Stimulated activated CD8-positive, alpha-beta memory T cell treated with anti-CD3 and anti-CD28 coated beads, Interleukin-4, amount 100 ng/mL, for 1 hour (primary cell): ENCODE results near the gene OAS3.
"Not testable (repeated sequence)": the region's sequence is repeated elsewhere in the genome, so short reads cannot be mapped to it uniquely, and the experiment has no call there.

Experiments
- DNase-seq, 2 donors: peaks; one replicate each; pipeline ENCODE4 v3.0.0-alpha.2; 2020; ENCODE audit warnings: low read depth in 2 of 2, low spot score in 1 of 2

Gene OAS3

DNA sequence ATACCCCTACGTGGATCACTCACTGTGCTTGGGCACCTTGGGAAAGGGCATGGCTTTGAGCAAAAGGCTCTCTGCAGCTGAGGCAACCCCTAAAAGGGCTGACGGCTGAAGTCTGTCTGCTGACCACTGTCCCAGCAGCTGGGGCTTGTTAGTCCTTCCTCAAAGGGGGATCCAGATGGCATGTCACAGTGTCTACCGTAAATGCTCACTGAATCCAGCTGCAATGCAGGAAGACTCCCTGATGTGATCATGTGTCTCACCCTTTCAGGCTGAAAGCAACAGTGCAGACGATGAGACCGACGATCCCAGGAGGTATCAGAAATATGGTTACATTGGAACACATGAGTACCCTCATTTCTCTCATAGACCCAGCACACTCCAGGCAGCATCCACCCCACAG, 19.2 kb upstream of the OAS3 start:
- DNase-seq = no peak

DNA sequence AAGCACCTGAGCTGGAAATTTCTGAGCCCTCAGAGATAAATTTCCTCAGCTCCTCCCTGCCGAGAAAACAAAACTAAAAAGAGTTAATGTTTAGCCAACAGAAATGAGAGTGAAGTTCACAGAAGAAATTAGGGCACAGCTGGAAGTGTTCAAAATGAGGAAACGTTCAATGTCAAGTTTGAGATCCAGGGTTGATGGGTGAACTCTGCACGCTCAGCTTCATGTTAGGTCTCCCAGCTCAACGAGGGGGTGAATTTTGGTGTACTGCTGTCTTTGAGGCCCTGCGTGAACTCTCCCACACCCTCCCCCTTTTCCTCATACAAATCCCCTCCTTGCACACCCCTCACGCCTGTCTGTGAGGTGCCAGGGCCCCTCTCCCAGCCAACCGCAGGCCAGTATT, 13.3 kb upstream of the OAS3 start:
- DNase-seq = no peak

GRCh38 chr12:112926416-112927033, 11.7 kb upstream of the OAS3 start:
- DNase-seq = not testable (repeated sequence)

- no peak for DNase-seq
These were observed 10.8 kb upstream of the OAS3 start for GRCh38 chr12:112927475-112927874.

DNA sequence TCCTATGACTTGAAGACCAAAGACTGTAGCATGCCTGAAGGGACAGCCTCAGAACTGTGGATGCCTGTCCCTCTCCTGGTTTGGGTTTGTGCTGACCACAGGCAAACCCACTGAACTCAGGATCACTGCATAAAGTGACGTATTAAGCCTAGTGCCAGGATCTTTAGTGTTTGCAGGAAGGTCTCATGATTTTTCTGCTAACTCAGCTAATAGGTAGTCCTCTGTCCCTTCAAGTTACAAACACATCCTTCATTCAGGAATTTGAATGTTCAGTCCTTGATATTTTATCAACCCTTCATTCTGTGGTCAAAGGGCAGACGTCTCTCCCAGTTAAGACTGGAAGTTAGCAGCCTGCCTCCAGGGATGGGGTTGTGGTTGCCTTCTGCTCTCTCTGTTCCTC, 10.3 kb upstream of the OAS3 start:
- no peak for DNase-seq

DNA sequence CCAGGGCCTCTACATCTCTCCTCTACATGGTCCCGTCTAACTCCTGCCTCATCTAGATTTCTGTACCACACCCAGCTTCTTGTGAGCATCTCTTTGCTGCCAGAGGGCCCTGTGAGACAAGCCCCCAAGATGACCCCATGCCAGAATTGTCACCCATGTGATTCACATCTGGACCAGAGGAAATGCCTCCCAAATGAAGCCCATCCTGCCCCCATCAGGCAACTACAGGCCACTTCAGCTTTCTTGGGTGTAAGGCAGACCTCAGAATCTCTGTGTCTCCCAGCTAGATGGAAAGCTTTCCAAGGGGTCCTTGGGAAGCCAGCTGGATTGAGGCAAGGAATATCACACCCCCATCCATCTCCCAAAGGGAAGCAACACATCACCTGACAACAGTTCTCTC, 9.3 kb upstream of the OAS3 start:
- no peak for DNase-seq

DNA sequence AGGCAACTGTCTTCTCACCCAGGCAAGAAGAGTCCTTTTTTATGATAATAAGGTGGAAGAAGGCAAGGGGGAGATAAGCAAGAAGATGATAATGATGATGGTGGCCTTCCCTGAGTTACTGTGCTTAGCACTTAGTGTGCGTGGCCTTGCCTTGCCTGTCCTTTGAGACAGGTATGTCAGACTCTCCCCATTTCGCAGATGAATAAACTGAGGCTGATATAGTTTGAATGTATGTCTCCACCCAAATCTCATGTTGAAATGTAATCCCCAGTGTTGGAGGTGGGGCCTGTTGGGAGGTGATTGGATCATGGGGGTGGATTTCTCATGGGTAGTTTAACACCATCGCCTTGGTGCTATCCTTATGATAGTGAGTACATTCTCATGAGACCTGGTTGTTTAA, 8.6 kb upstream of the OAS3 start:
- DNase-seq = no peak

GRCh38 chr12:112930350-112930749, 7.9 kb upstream of the OAS3 start:
- no peak for DNase-seq

DNA sequence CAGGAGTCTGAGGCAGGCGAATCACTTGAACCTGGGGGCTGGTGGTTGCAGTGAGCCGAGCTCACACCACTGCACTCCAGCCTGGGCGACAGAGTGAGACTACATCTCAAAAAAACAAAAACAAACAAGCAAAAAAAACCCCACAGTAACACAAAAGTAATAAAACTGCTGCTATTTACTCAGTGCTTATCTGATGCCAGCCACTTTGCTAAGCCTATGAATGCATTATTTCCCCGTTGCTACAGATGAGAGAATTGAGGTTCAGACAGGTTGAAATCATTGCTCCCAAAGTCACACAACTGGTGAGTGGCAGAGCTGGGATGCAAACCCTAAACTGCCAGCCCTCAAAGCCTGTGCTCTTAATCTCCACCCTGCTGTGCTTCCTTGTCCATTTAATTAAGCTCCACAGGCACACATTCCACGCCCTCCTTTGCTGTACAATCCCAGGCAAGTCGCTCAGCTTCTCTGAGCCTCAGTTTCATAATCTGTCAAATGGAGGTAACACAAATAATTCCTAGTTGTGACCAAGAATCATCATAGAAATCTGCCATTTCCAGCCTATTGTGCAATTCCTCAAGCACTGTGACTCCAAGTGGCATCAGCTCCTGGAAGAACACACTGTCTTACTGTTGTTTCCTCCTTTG, 5.7 kb upstream of the OAS3 start:
- no peak for DNase-seq

DNA sequence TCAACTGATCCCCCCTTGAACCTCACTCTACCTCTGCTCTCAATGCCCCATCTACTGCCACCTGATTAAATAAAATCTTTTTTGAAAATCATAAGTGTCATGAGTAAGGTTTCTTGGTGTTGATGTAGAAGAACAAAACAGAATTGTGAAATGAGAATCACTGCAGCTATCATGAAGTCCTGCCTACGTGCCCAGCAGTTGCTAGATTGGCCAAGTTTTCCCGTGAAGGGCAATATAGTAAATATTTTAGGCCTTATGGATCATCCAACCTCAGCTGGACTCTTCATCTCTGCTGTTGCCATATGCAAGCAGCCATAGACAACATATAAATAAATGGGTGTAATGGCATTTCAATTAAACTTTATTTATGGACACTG, 5.2 kb upstream of the OAS3 start:
- no peak for DNase-seq

DNA sequence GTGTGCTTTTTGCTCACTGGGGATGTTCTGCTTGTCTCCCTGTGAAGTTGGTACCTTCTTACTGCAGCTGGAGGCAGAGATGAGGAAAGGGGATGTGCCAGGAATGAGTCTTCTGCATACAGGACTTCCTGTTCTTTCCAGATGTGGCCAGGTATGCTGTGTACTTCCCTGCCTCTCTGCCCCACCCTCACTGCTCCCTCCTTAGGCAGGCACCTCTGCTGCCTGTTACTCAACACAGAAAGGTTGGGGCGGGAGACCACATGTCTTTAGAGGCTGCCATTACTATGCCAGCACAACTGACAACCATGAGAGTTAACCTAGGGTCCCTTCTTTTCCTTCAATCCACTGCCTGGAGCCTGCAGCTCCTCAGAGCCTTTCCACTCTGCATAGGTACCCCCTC, 2.0 kb upstream of the OAS3 start:
- DNase-seq = no peak

DNA sequence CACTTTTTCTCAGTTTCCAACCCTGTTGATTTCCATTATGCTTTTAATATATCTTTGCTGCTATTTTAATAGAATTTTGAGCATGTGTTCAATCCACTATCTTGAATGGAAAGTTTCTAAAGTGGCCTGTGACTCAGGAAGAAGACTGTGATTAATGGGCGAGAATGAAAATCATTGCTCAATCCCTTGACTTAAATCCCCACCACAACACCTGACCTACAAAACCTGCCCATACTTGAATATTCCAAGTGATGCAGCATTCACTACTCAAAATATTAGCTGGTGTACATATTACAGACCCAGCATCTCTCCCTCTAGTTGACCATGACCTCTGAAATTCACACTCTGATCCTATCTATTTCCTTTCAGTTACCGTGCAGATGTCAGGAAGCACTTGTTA, 1.3 kb upstream of the OAS3 start:
- no peak for DNase-seq

GRCh38 chr12:112938751-112939150, 477 bp downstream of the OAS3 start:
- DNase-seq = no peak

- no peak for DNase-seq
These were observed 1.6 kb downstream of the OAS3 start for GRCh38 chr12:112939761-112940381.

DNA sequence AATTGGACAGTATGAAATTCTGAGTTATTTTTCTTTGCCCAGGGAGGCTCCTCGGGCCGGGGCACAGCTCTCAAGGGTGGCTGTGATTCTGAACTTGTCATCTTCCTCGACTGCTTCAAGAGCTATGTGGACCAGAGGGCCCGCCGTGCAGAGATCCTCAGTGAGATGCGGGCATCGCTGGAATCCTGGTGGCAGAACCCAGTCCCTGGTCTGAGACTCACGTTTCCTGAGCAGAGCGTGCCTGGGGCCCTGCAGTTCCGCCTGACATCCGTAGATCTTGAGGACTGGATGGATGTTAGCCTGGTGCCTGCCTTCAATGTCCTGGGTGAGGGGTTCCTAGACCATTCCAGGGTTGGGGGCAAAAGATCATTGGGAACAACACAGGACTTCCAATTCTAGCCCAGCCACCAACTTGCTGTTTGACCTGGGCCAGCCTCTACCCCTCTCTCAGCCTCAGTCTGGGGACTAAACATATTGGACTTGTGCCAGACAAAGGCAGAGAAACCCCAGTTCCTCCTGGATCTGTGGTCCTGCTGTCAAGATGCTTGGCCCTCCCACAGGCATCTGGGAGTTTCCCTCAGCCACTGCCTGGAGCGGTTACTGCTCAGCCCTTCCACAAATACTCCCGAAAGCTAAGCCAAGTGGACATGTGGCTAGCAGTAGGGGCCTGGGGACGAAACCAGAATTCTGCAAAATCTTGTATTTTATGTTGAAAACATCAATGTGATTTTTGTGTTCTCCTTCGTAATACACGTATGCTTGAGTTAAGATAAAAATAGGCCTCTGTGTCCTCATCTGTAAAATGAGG, 3.5 kb downstream of the OAS3 start:
- DNase-seq = no peak

DNA sequence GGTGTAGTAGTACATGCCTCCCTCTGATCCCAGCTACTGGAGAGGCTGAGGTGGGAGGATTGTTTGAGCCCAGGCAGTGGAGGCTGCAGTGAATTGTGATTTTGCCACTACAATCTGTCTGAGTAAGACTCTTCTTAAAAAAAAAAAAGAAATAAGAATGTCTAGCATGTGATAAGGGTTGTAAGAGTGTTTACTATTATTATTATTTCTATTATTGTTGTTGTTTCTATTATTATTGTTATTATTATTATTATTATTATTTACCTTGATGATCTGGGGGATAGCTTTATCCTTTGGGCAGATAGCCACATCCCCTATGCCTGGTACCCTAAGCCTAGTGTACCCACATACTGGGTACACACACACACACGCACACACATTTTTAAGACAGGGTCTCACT, 4.3 kb downstream of the OAS3 start:
- DNase-seq = no peak

DNA sequence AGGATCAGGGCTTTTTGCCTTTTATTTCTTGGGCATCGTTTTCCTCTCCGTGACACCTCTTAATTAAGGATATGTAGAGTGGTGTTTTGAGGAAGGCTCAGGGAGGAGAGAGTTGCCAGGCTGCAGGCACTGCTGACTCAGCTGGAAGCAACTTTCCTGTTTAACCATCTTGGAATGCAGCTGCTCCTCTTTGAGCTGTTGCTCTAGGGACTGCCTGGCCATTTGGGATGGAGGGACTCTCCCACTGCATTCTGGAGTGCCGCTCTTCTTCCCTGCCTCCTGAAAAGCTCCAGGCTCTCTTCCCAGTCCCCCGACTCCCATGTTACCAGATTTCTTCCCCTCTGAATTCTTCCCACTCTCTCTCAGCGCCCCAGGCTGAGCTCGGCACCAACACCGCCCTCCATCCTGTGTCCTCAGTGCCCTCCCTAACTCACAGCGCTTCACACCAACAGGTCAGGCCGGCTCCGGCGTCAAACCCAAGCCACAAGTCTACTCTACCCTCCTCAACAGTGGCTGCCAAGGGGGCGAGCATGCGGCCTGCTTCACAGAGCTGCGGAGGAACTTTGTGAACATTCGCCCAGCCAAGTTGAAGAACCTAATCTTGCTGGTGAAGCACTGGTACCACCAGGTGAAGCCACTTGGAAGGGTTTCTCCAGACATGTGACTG, 5.9 kb downstream of the OAS3 start:
- no peak for DNase-seq

DNA sequence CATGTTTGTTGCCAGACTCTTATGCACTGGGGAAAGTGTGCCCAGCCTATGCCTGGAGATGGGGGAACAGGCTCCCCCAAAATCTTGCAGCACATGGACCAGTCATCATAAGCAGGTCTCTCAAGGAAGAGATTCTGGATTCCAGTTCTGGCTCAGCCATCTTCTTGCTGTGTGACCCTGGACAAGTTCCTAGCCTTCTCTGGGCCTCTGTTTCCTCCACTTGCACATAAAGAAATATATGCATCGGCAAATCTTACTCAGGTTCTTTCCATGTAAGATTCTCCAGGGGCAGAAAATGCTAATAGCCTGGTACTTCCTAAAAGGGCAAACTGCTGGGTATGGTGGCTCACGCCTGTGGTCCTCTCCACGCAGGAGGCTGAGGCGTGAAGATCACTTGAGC, 7.2 kb downstream of the OAS3 start:
- no peak for DNase-seq

DNA sequence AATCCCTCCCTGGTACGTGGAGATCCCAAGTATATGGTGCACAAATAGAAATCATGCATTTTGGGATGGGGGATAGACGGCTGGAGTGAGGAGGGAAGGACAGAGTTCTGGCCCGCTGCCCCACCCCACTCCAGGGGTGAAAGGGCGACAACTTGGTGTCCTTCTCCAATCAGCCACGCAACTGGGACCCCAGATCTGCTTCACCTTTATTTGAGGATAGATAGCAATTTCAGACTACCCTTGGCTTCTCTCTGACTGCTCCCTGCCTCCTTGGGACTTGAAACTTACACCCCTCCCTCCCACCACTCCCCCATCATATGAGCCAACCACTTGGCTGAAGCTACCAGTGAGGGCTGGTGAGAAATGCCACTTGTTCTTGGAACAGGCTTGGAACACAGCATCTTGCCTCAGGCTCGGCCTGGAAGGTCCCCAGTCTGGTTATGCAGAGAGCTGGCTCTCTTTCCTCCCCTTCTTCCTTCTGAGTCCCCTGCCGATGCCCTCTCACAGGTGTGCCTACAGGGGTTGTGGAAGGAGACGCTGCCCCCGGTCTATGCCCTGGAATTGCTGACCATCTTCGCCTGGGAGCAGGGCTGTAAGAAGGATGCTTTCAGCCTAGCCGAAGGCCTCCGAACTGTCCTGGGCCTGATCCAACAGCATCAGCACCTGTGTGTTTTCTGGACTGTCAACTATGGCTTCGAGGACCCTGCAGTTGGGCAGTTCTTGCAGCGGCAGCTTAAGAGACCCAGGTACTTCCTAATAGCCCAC, 8.1 kb downstream of the OAS3 start:
- DNase-seq = no peak

DNA sequence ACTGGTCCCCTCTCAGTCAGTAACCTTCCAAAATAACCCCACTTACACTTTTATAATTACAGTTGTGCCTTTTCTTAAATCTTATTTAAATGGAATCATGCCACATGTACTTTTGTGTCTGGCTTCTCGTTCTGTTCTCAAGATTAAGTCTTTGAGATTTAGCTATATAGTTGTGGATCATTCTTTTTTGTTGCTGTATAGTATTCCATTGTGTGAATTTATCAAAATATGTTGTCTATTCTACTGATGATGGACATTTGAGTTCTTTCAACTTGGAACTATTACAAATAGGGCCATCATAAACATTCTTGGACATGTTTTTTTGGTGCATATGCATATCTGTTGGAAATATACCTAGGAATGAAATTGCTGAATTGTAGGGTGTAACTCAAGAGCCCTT, 9.0 kb downstream of the OAS3 start:
- no peak for DNase-seq

DNA sequence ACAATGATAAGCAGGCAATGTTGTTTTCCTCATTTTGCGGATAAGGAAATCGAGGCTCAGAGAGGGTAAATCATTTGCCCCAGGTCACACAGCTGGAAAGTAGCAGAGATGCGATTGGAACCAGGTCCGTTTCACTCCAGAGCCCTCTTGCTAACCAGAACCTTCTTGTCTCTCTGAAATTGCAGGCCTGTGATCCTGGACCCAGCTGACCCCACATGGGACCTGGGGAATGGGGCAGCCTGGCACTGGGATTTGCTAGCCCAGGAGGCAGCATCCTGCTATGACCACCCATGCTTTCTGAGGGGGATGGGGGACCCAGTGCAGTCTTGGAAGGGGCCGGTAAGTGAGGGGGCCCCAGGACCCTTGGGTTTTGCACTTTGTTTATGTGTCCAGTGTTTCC, 9.5 kb downstream of the OAS3 start:
- no peak for DNase-seq
